Breast epithelium (tissue), 3 donors: Measurements from ENCODE around the gene GALNT10.

Experiments
- POLR2AphosphoS5 ChIP-seq, 3 donors: sonication (generic); formaldehyde crosslinking; IDR thresholded peaks; one replicate each; pipeline ENCODE4 v1.6.1; 2017; ENCODE audit warnings: antibody characterized with exemption in 3 of 3
- TF ChIP-seq, protein P1 (sequence below), 3 donors: fragments of 450-650 bp; IDR thresholded peaks; one replicate each; pipeline ENCODE4 v1.5.1; 2016 to 2017; ENCODE audit warnings: antibody characterized with exemption in 3 of 3, mild to moderate bottlenecking in 3 of 3, moderate library complexity in 3 of 3

DNA sequence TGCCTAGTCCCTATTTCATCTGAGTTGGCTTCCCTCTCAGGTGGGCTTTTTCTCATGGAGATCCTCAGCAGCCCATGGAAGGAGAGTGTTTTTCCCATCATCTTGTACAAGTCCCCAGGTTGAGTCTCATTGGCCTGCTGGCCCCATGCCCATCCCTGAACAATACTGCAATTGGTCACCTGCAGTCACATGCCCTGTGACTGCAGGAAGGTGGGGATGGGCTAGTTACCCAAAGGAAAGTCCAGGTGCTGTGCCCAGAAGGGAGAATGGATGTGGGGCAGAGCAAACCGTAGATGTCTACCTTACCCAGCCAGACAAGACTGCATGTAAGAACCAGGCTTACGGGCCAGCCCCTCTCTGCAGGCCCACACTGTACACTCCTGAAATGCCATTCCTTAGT lies 201.3 kb downstream of the GALNT10 start:
- TF ChIP-seq, protein P1, sequence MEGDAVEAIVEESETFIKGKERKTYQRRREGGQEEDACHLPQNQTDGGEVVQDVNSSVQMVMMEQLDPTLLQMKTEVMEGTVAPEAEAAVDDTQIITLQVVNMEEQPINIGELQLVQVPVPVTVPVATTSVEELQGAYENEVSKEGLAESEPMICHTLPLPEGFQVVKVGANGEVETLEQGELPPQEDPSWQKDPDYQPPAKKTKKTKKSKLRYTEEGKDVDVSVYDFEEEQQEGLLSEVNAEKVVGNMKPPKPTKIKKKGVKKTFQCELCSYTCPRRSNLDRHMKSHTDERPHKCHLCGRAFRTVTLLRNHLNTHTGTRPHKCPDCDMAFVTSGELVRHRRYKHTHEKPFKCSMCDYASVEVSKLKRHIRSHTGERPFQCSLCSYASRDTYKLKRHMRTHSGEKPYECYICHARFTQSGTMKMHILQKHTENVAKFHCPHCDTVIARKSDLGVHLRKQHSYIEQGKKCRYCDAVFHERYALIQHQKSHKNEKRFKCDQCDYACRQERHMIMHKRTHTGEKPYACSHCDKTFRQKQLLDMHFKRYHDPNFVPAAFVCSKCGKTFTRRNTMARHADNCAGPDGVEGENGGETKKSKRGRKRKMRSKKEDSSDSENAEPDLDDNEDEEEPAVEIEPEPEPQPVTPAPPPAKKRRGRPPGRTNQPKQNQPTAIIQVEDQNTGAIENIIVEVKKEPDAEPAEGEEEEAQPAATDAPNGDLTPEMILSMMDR (IDR thresholded peaks at IDR 0.05), result no peak
- TF ChIP-seq POLR2AphosphoS5 (IDR thresholded peaks at IDR 0.05), result no peak
